K562 (cell line): ENCODE measurements around the gene ALG6. TPM values are rescaled to one million over a fixed set of nuclear protein-coding genes. Genes with fewer than 3 reads are reported as not detected.
A peak's percentile ranks its signal among the peaks of the same experiment; 100 is the strongest.

Experiments used
- ATAC-seq: fragments of 200-7000 bp; cut with Tn5 transposase; 3 replicates; pipeline ENCODE4 v1.9.1; 2020; ENCODE audit warnings: moderate library complexity
- BruUV-seq: library from RNA; stranded (reverse); fragments of 400-500 nt; replicated peaks from 2 replicates; lab custom pipeline; 2021; lab: Mats Ljungman, UMichigan
- CTCF ChIA-PET: fragments of 300-600 bp; formaldehyde crosslinking; extraction: SDS; loops from one replicate; lab custom pipeline; 2021; ENCODE audit warnings: low intra/inter-chr PET ratio; lab: Yijun Ruan, JAX
- POLR2A ChIA-PET: fragments of 300-600, 350-650 bp; sonication (Branson Sonifier 250); formaldehyde crosslinking; extraction: SDS; loops from one replicate; lab custom pipeline; 2021; ENCODE audit warnings: antibody characterized with exemption, inconsistent platforms; lab: Yijun Ruan, JAX
- DNase-seq, 4 experiments: peaks; one replicate each; pipeline versions ENCODE4 v3.0.0 to v3.0.0-alpha.2; 2011 to 2018; ENCODE audit warnings: low spot score in 3 of 4, mixed read lengths in 3 of 4; ENCODE audit errors: extremely low read depth in 1 of 4
- FAIRE-seq: peaks from 2 replicates; lab custom pipeline; 2011; peaks lifted over from hg19 to GRCh38; lab: Jason Lieb, UNC
- H2AFZ ChIP-seq: 2 replicates; pipeline ENCODE4 v1.6.0; 2011; ENCODE audit warnings: low read depth, low read length, control low read depth, inconsistent platforms
- H3K27ac ChIP-seq: fragments of 200-600 bp; 3 replicates; pipeline ENCODE4 v1.8.0; 2011; ENCODE audit warnings: low read depth, mild to moderate bottlenecking, control low read depth, inconsistent platforms, low read length, moderate library complexity, mixed read lengths; ENCODE audit errors: extremely low read depth
- H3K27me3 ChIP-seq, 2 experiments: fragments of 300-600 bp in 1 of 2; 2 replicates in 1 of 2; 3 replicates in 1 of 2; pipeline versions ENCODE4 v1.6.0 to v1.8.0; 2011; ENCODE audit warnings: inconsistent platforms in 2 of 2, low read length in 2 of 2, mild to moderate bottlenecking in 1 of 2, mixed read lengths in 1 of 2, moderate library complexity in 1 of 2; ENCODE audit not compliant: control insufficient read depth in 2 of 2, insufficient read depth in 2 of 2
- H3K36me3 ChIP-seq: fragments of 300-600 bp; 3 replicates; pipeline ENCODE4 v1.8.0; 2011; ENCODE audit warnings: mild to moderate bottlenecking, low read length, inconsistent platforms; ENCODE audit not compliant: control insufficient read depth, insufficient read depth
- H3K4me1 ChIP-seq, 2 experiments: fragments of 200-600 bp in 1 of 2; replicated peaks in 1 of 2; 2 replicates in 1 of 2; 3 replicates in 1 of 2; pipeline versions ENCODE4 v1.5.1 to v1.8.0; 2011; ENCODE audit warnings: inconsistent platforms in 2 of 2, low read length in 2 of 2, mild to moderate bottlenecking in 1 of 2, mixed read lengths in 1 of 2, moderate library complexity in 1 of 2; ENCODE audit not compliant: control insufficient read depth in 2 of 2, insufficient read depth in 2 of 2
- H3K4me2 ChIP-seq: 2 replicates; pipeline ENCODE4 v1.6.1; 2011; ENCODE audit warnings: low read length, control low read depth, inconsistent platforms, mixed read lengths; ENCODE audit not compliant: insufficient read depth
- H3K4me3 ChIP-seq: fragments of 200-600 bp; sonication (generic), shearing (Covaris generic); 2 replicates; pipeline ENCODE4 v1.5.1; 2016; ENCODE audit warnings: control low read depth, inconsistent platforms
- H3K79me2 ChIP-seq: fragments of 200-600 bp; 3 replicates; pipeline ENCODE4 v1.8.0; 2011; ENCODE audit warnings: low read length, inconsistent platforms; ENCODE audit not compliant: control insufficient read depth, insufficient read depth
- H3K9ac ChIP-seq, 2 experiments: 2 replicates each; pipeline versions ENCODE4 v1.6.0 to v1.6.1; 2011; ENCODE audit warnings: low read depth in 2 of 2, low read length in 2 of 2, control low read depth in 1 of 2, inconsistent platforms in 1 of 2, mild to moderate bottlenecking in 1 of 2, mixed read lengths in 1 of 2; ENCODE audit not compliant: insufficient read depth in 1 of 2
- H3K9me1 ChIP-seq: one replicate; pipeline ENCODE4 v1.6.0; 2011; ENCODE audit warnings: inconsistent platforms, mild to moderate bottlenecking, low read length, moderate library complexity; ENCODE audit not compliant: control insufficient read depth, insufficient read depth
- H3K9me3 ChIP-seq: replicated peaks from 2 replicates; pipeline ENCODE4 v1.5.1; 2011; ENCODE audit warnings: low read depth, low read length, inconsistent platforms; ENCODE audit not compliant: control insufficient read depth, insufficient read depth
- H4K20me1 ChIP-seq: replicated peaks from 2 replicates; pipeline ENCODE4 v1.6.1; 2011; ENCODE audit warnings: low read length, inconsistent platforms, mixed read lengths; ENCODE audit not compliant: control insufficient read depth, insufficient read depth
- ARNT ChIP-seq, 2 experiments: fragments of 450-650 bp; IDR thresholded peaks; 2 replicates each; pipeline ENCODE4 v1.6.1; 2016; ENCODE audit warnings: mild to moderate bottlenecking in 1 of 2
- CBX2 ChIP-seq: fragments of 200-600 bp; sonication (generic); IDR thresholded peaks from one replicate; pipeline ENCODE4 v1.6.1; 2012; ENCODE audit warnings: mild to moderate bottlenecking, low read length, inconsistent platforms; ENCODE audit not compliant: insufficient read depth, poor library complexity, severe bottlenecking
- E2F3 ChIP-seq: fragments of 250-450 bp; sonication (Bioruptor Pico); IDR thresholded peaks from 2 replicates; pipeline ENCODE4 v1.4.0; 2020; ENCODE audit warnings: mild to moderate bottlenecking
- HNRNPLL ChIP-seq: fragments of 200-400 bp; formaldehyde crosslinking; IDR thresholded peaks from 2 replicates; pipeline ENCODE4 v1.6.1; 2017; ENCODE audit warnings: low read length, low read depth, mild to moderate bottlenecking; ENCODE audit not compliant: poor library complexity, severe bottlenecking
- MAFK ChIP-seq: IDR thresholded peaks from 2 replicates; pipeline ENCODE4 v1.6.1; 2011; ENCODE audit warnings: low read length, improper control_type of control experiment
- MECOM ChIP-seq: fragments of 250-450 bp; sonication (Bioruptor Pico); IDR thresholded peaks from 2 replicates; pipeline ENCODE4 v1.8.0; 2022; ENCODE audit warnings: inconsistent platforms
- MLLT1 ChIP-seq, 2 experiments: fragments of 450-650 bp; IDR thresholded peaks; 2 replicates each; pipeline ENCODE4 v1.6.1; 2016
- MLX ChIP-seq, 2 experiments: fragments of 450-650 bp in 1 of 2; sonication (generic) in 1 of 2; formaldehyde crosslinking; conservative IDR thresholded peaks; 2 replicates each; pipeline versions ENCODE4 v1.4.0 to v1.8.1; 2020 to 2022; ENCODE audit warnings: mild to moderate bottlenecking in 1 of 2, missing genetic modification reagents in 1 of 2
- POLR2B ChIP-seq: fragments of 450-650 bp; IDR thresholded peaks from 2 replicates; pipeline ENCODE4 v1.6.1; 2018; ENCODE audit warnings: low read depth; ENCODE audit not compliant: partially characterized antibody
- POU5F1 ChIP-seq: fragments of 150-350 bp; IDR thresholded peaks from 2 replicates; pipeline ENCODE4 v1.6.1; 2014; ENCODE audit warnings: borderline replicate concordance, low read length, low read depth, mild to moderate bottlenecking; ENCODE audit not compliant: partially characterized antibody
- SMARCA5 ChIP-seq: fragments of 450-650 bp; IDR thresholded peaks from 2 replicates; pipeline ENCODE4 v1.6.1; 2016
- ZNF324 ChIP-seq: fragments of 250-450 bp; sonication (Bioruptor Pico); IDR thresholded peaks from 2 replicates; pipeline ENCODE4 v1.4.0; 2020; ENCODE audit warnings: mild to moderate bottlenecking
- ZNF830 ChIP-seq: fragments of 250-450 bp; sonication (Bioruptor Pico); IDR thresholded peaks from 2 replicates; pipeline ENCODE4 v1.5.0; 2021; ENCODE audit warnings: mild to moderate bottlenecking
- WGBS: fragments of 100-300 bp; shearing (Covaris generic); methylation state at CpG from one replicate; pipeline ENCODE4 v1.1.6; 2016; ENCODE audit warnings: low coverage, mixed read lengths; ENCODE audit not compliant: insufficient coverage; ENCODE audit errors: missing lambda C conversion rate; 5-methylcytosine and 5-hydroxymethylcytosine counted together
- in situ Hi-C: fragments of 300-500 bp; cut with MboI; formaldehyde crosslinking; loops from 4 replicates; pipeline ENCODE4 v1.15.0; 2018; ENCODE audit warnings: inconsistent platforms, mixed read lengths
- intact Hi-C: fragments of 100-400 bp; cut with micrococcal nuclease; formaldehyde crosslinking; loops from 2 replicates; pipeline ENCODE4 v1.14.2; 2022
- polyA plus RNA-seq, 8 experiments: library from polyadenylated mRNA; depleted of rRNA in 4 of 8; stranded (reverse) in 5 of 8; unstranded in 3 of 8; fragments of >200 nt; fragmentation: Nextera tagmentation in 2 of 8; fragmentation: Illumina TruSeq in 1 of 8; extraction: Ambion mirVana in 2 of 8; extraction: Trizol in 1 of 8; gene quantifications; 2 replicates each; pipeline versions ENCODE4 v1.2.1 to v1.2.3, GENCODE V29; 2011 to 2014; ENCODE audit warnings: inconsistent platforms in 1 of 8, missing spikeins in 1 of 8
- total RNA-seq, 7 experiments: library from RNA; depleted of rRNA in 6 of 7; stranded (reverse); fragments of >200 nt in 6 of 7; fragmentation: Illumina TruSeq in 2 of 7; extraction: Trizol in 2 of 7; gene quantifications; 2 replicates each; pipeline versions ENCODE4 v1.2.1 to v1.2.3, GENCODE V29; 2011 to 2021; ENCODE audit warnings: low replicate concordance in 1 of 7

The ALG6 gene
- total and polyA plus RNA-seq, 9 of the 15 experiments (the other 6 are each of a cell fraction or from before 2014, with no cell fraction given): 14.6 to 35.7 (median 23.3) TPM

- ATAC-seq: no peak
- Histone ChIP-seq H4K20me1 (no peaks in the 10 kb centered on the region), H3K9me1 (no peaks in the 10 kb centered on the region), H2AFZ (no peak overlapping the region), H3K27ac (no peak overlapping the region), H3K4me3 (no peak overlapping the region), H3K79me2 (no peaks in the 10 kb centered on the region), H3K9me3 (no peaks in the 10 kb centered on the region), H3K27me3 (peaks cover 32 to 57% of the 10 kb centered on the region in 2 experiments; a peak in 4 of 5 replicates), H3K9ac (no peak overlapping the region), H3K36me3 (no peaks in the 10 kb centered on the region), H3K4me2 (no peak overlapping the region), H3K4me1 (peaks cover 4 to 41% of the 10 kb centered on the region in 2 experiments; a peak in 3 of 5 replicates)
- no peak for DNase-seq
- no peak for TF ChIP-seq E2F3 (CRISPR knock-in tag)
- TF ChIP-seq ZNF830 (CRISPR knock-in tag): no peak
- no peak for TF ChIP-seq MECOM (CRISPR knock-in tag)
- in situ Hi-C loops: no loop called here
- 13% methylated on average over 20 of the region's 20 CpGs for WGBS
- ChIA-PET POLR2A (no interaction called here), CTCF (interaction anchor here (1.1 kb wide), 1 partner anchor 128 kb away, joined by 3 read pairs; no protein-coding TSS in a partner anchor)
- FAIRE-seq: no peak
- no TSS peak for BruUV-seq
- intact Hi-C loops: no loop called here
Measured at GRCh38 chr1:63326106-63326472, 41.3 kb upstream of the ALG6 start.

GRCh38 chr1:63326473-63327380, 40.7 kb upstream of the ALG6 start:
- H3K36me3 ChIP-seq: no peaks in the 10 kb centered on the region
- H2AFZ ChIP-seq: peak overlapping the region; percentile 52; the same call in 1 of the 2 replicates
- H3K4me2 ChIP-seq: no peak overlapping the region
- H3K79me2 ChIP-seq: no peaks in the 10 kb centered on the region
- H3K9me1 ChIP-seq: no peaks in the 10 kb centered on the region
- WGBS: 17% methylated on average over 32 of the region's 37 CpGs
- no peak overlapping the region for H3K4me3 ChIP-seq
- H4K20me1 ChIP-seq: no peaks in the 10 kb centered on the region
- intact Hi-C loops (no loop called here), in situ Hi-C loops (no loop called here)
- H3K9me3 ChIP-seq: no peaks in the 10 kb centered on the region
- POLR2A ChIA-PET: interaction anchor here (0.9 kb wide), 1 partner anchor 9 kb away, joined by 4 read pairs; no protein-coding TSS in a partner anchor
- H3K4me1 ChIP-seq: peaks cover 4 to 41% of the 10 kb centered on the region in 2 experiments; a peak in 3 of 5 replicates
- ATAC-seq (no peak), DNase-seq (no peak), FAIRE-seq (no peak)
- CTCF ChIA-PET: interaction anchor here (0.7 to 1.1 kb wide), 2 partner anchors 128 to 207 kb away, joined by 3 read pairs; no protein-coding TSS in a partner anchor
- BruUV-seq: no TSS peak
- H3K27me3 ChIP-seq: peaks cover 34 to 57% of the 10 kb centered on the region in 2 experiments; a peak in 4 of 5 replicates
- no peak overlapping the region for H3K27ac ChIP-seq
- H3K9ac ChIP-seq: no peak overlapping the region
- peak; percentile 89 for TF ChIP-seq CBX2
- TF ChIP-seq POLR2B: no peak
- no peak for TF ChIP-seq MAFK
- TF ChIP-seq POU5F1: no peak
- TF ChIP-seq ARNT (IDR thresholded peaks at IDR 0.05): no peak
- no peak for TF ChIP-seq MLX (CRISPR knock-in tag; conservative IDR thresholded peaks at IDR 0.05)
- no peak for TF ChIP-seq ZNF324 (CRISPR knock-in tag)
- TF ChIP-seq SMARCA5: no peak
- no peak for TF ChIP-seq MLLT1 (IDR thresholded peaks at IDR 0.05)
- peak; percentile 78 for TF ChIP-seq HNRNPLL
